ENCODE data around the gene SLC12A1.

DNA sequence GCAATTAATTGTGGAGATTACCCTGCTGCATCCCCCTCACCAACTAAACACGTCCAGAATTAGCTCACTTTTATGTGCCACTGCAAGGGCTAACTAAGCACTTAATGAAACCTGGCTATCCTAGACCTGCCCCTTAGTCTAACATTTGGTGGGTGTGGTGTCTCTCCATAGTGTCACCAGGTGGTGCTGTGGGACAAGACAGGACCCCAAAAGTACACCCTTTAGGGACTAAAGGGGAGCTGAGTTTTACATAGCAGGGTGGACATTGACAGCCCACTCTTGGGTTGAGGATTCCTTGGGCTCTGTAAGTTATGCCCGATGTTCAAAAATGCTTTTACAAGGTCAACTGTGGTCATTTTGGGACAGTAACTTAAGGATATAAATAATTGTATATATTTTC, 130.8 kb downstream of the SLC12A1 start:
- TF ChIP-seq, protein P1, sequence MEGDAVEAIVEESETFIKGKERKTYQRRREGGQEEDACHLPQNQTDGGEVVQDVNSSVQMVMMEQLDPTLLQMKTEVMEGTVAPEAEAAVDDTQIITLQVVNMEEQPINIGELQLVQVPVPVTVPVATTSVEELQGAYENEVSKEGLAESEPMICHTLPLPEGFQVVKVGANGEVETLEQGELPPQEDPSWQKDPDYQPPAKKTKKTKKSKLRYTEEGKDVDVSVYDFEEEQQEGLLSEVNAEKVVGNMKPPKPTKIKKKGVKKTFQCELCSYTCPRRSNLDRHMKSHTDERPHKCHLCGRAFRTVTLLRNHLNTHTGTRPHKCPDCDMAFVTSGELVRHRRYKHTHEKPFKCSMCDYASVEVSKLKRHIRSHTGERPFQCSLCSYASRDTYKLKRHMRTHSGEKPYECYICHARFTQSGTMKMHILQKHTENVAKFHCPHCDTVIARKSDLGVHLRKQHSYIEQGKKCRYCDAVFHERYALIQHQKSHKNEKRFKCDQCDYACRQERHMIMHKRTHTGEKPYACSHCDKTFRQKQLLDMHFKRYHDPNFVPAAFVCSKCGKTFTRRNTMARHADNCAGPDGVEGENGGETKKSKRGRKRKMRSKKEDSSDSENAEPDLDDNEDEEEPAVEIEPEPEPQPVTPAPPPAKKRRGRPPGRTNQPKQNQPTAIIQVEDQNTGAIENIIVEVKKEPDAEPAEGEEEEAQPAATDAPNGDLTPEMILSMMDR (IDR thresholded peaks at IDR 0.05) = no peak
- TF ChIP-seq POLR2AphosphoS5 (IDR thresholded peaks at IDR 0.05) (no peak), POLR2A (IDR thresholded peaks at IDR 0.05) (no peak), EP300 (IDR thresholded peaks at IDR 0.05; ENCODE audit: low read depth) (no peak)

Data from transverse colon (tissue), 4 donors.